SK-MEL-5 (cell line): Measurements from ENCODE around the gene RTN4. TPM values are rescaled to one million over a fixed set of nuclear protein-coding genes. Genes with fewer than 3 reads are reported as not detected.

Source experiments
- DNase-seq: peaks from one replicate; pipeline ENCODE4 v3.0.0-alpha.2; 2016; ENCODE audit warnings: low read depth, low spot score
- in situ Hi-C: cut with HindIII; loops from 2 replicates; pipeline ENCODE4 v1.10.0; 2016; ENCODE audit warnings: low sequenced_read_pairs, high pct_unique_total_duplicates, low pct_unique_long_range_greater_than_20kb
- total RNA-seq: library from RNA; depleted of rRNA; stranded (reverse); fragments of >200 nt; shearing (Covaris generic); gene quantifications from 2 replicates; pipeline ENCODE4 v1.2.3, GENCODE V29; 2014

Gene RTN4
- total RNA-seq, 1 experiment from 2014 or later: 120 TPM

DNA sequence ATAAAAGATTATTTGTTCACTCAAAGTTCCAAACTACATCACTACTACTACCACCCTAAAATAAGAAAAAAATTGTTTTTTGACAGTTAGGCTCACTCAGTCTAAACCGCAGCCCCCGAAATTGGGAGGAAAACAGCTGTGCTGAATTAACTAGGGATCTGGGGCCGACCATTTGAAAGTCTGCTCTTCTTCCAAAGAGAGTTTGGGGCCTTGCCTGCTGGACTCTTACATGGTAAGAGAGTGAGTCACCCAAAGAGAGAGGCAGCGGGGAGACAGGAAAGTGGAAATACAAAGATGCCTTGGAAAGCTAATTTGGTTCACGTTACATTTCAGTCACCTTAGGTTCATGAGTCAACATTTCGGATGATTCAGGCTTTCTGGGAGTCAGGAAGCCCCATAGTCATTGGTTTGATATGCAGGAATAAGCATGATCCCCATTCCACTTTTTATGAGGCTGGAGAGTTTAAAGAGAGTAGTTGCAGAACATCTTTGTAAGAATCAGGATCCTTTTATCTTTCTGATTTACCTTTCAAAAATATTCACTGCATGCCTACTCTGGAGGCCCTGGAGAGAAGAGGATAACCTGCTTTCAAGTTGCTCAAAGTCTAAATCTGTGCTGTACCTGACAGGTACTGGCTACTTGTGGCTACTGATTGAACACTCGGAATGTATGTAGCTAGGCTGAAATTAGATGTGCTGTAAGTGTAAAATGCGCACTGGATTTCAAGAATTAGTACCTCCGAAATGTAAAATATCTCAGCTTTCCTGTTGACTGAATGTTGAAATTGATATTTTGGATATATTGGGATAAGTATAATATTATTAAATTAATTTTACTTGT lies 995 bp upstream of the RTN4 start:
- in situ Hi-C loops: no loop called here

DNA sequence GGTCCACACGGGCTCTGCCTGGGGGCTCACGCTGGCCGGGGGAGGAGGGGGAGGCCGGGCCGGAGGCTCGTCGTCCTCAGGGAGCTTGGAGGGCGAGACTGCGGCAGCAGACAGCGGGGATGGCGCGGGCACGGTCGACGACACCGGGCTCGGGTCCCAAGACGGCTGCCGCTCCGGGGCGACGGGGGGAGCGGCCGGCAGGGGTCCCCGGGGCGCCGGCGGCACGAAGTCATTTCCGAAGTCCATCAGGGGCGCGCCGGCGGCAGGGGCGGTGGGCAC lies 491 bp downstream of the RTN4 start:
- in situ Hi-C loops: loop anchor here (25.0 kb wide), 1 partner anchor 138 kb away; no protein-coding TSS in a partner anchor
- peak; percentile 22 for DNase-seq

More for the DNA sequence above, 995 bp upstream of the RTN4 start:
- peak; percentile 88 for DNase-seq

DNA sequence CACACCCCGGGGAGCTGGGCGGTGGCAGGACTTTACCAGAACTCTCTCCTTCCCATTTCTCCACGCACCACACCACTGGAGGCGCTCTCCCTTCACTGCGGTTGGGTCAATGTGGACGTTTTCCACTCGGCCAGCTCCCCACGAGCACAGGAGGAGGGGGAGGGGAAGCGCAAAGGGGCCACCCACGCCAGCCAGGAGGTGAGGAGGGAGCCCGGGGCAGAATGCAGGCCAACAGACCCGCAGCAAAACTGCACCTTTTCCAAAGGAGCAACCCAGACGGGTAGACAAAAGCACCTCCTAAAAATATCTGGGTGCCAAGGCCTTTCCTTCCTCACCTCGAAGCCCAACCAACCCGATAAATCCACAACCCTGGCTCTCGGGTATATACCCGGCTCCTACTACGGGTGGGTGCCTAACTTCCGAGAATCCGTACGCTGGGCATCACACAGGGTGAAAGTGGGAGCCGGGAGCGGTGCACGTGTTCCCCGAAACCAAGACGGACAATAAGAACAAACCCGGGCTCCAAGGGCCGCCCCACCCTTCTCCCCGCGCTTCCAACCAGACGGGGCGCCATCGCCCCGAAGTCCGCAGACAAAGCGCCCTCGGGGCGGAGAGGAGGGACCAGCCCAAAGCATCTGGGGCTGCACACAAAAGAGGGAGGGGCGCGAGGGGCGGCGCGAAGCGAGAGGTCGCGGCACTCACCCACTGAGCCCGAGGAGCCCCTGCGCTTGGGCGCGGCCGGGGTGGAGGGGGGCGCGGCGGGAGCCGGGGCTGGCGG lies 1.0 kb downstream of the RTN4 start:
- in situ Hi-C loops: loop anchor here (25.0 kb wide), 1 partner anchor 138 kb away; no protein-coding TSS in a partner anchor
- peak; percentile 86 for DNase-seq

DNA sequence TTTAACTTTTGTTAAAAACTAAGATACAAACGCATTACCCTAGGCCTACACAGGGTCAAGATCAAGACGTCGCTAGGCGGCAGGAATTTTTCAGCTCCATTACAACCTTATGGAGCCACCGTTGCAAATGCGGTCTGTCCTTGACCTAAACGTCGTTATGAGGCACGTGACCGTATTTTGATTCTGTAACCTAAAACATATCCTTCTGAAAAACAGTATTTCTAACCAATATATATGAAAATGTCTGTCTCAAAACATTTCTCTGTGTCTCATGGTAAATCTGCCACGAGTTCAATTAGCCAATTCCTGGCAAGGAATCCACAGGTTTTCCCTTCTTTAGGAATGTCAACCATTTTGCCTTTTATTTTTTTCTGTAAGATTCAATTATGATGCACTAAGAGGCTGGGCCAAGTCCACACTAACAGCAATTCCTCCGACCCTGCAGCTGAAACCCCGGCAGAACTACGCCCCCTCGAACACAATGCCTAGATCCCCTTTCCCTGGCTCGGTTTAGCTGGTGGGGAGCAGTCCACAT lies 1.7 kb downstream of the RTN4 start:
- peak; percentile 64 for DNase-seq
- in situ Hi-C loops: loop anchor here (25.0 kb wide), 1 partner anchor 139 kb away; no protein-coding TSS in a partner anchor

DNA sequence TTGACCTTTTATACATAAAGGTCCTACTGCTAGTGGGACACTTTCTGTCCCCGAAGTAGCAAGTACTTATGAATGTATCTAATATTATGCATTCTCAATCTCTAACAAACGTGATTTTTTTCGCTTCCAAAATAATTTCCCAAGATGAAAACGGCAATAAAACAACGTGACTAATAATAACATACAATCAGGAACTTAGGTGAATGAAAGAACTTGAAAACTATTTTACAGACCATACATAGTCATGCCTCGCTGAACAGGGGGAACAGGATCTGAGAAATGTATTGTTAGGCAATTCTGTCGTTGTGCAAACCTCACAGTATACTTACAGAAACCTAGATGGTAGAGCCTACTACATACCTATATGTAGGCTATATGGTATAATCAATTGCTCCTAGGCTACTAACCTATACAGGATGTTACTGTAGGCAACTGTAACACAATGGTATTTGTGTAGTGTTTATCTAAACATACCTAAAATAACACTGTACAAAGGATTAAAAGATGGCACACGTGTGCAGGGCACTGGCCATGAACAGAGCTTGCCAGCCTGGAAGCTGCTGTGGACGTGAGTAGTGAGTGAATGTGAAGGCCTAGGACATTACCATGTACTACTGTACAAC lies 2.5 kb downstream of the RTN4 start:
- DNase-seq: peak; percentile 61
- in situ Hi-C loops: loop anchor here (25.0 kb wide), 1 partner anchor 140 kb away; no protein-coding TSS in a partner anchor

DNA sequence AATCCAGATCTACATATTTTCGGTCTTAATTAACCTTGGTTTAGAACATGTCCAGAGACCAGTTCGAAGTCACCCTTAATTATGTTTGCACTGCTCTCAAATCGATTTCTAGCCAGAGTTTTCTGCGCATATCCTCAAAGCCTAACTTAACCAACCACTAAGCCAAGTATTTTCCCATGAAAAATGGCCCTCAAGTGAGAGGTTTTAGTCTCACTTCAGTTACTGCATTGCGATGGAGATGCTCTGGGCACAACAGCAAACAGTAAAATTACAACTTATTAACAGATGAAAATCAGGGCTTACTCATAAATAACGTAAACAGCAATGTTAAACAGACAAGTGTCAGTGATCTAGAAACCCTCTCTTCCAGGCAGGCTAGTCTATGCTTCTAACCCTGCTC lies 4.5 kb downstream of the RTN4 start:
- in situ Hi-C loops: loop anchor here (25.0 kb wide), 1 partner anchor 142 kb away; no protein-coding TSS in a partner anchor

DNA sequence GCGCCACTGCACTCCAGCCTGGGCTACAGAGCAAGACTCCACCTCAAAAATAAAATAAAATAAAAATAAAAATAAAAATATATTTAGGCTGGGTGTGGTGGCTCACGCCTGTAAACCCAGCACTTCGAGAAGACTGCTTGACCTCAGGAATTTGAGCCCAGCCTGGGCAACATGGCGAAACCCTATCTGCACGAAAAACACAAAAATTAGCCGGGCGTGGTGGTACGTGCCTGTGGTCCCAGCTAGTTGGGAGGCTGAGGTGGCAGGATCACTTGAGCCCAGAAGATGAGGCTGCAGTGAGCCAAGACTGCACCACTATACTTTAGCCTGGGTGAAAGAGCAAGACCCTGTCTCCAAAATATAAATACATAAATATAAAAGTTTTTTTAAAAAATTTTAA lies 6.4 kb downstream of the RTN4 start:
- in situ Hi-C loops: loop anchor here (25.0 kb wide), 1 partner anchor 143 kb away; no protein-coding TSS in a partner anchor
- DNase-seq: no peak

More for the DNA sequence above, 4.5 kb downstream of the RTN4 start:
- DNase-seq: no peak

DNA sequence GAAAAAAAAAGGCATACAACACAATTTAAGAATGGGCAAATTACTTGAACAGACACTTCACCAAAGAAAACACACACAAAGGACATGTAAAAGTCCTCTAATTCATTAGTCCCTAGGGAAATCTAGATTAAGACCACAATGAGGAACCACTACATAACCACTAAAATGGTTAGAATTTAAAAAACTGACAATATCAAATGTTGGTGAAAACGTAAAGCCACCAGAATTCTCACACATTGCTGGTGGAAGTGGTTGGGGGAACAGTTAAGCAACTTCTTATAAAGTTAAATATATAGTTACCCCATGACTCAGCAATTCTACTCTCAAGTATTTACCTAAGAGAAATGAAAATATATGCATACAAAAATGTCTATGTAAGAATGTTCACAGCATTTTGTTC lies 11.8 kb downstream of the RTN4 start:
- in situ Hi-C loops: loop anchor here (25.0 kb wide), 1 partner anchor 149 kb away; no protein-coding TSS in a partner anchor
- DNase-seq: no peak

DNA sequence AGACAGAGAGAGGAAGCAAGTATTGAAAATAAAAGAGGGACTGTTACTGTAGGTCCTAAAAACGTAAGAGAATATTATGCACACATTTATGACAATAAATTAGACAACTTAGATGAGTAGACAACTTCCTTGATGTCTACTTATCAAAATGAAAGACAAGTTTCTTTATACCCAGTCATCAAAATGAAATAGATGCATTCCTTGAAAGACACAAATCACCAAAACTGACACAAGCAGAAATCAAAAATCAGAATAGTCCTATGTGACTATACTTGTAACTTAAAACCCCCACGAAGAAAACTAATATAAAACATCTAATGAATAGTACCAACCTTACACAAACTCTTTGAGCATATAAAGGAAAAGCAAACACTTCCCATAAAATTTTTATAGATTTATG lies 14.5 kb downstream of the RTN4 start:
- in situ Hi-C loops: loop anchor here (25.0 kb wide), 1 partner anchor 152 kb away; no protein-coding TSS in a partner anchor
- no peak for DNase-seq

DNA sequence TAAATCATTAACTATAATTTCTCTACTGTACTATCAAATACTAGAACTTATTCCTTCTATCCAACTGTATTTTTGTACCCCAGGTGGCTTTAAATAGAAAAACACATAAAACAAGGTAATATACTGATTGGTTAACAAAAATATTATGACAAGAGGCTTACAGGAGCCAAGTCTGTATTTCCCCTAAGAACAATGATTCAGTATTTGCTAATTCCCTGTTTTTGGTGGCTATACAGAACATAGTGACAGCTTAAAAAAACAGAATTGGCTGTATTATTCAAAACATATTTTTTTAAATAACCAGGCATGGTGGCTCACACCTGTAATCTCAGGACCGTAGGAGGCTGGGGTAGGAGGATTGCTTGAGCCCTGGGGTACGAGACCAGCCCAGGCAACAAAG lies 16.3 kb downstream of the RTN4 start:
- in situ Hi-C loops: loop anchor here (25.0 kb wide), 1 partner anchor 153 kb away; no protein-coding TSS in a partner anchor

DNA sequence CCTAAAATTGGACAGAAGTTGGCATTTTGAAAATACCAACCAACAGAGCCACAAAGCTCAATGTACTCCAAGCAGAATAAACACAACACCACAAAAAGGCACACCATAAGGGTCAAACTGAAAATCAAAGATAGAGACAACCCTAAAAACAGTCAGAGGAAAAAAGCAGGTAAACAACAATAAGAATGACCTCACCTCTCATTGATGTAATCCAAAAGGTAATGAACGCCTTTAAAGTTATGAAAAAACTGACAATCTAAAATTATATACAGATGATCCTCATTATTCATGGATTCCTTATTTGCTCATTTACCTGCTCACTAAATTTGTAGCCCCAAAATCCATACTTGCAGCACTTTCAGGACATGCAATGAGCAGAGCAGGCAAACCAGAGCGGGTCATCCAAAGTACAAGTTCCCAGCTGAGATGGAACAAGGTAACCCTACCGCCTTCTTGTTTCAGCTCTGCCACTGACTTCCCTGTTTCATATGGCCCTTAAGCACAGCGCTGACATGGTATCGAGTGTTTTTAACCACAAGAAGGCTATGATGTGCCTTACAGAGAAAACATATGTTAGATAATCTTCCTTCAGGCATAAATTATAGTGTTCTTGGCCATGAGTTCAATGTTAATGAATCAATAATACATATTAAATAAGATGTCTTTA lies 17.0 kb downstream of the RTN4 start:
- in situ Hi-C loops: loop anchor here (25.0 kb wide), 1 partner anchor 154 kb away; no protein-coding TSS in a partner anchor
- DNase-seq: no peak

More for the DNA sequence above, 16.3 kb downstream of the RTN4 start:
- no peak for DNase-seq

DNA sequence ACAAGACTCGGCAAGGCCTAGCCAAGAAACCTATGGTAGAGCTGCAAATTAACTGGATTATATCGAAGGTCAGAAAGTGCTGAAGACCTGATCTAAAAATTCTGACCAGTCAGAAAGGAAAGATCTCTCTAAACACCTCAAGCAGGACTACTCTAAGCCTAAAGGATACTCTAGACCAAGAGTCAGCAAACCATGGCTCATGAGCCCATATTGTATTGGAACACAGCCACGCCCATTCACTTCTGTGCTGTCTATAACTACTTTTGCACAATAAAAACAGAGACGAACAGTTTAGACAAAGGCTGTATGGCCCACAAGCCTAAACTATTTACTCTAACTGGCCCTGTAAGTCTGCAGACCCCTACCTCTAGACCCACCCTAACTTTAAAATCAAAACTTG lies 18.7 kb downstream of the RTN4 start:
- in situ Hi-C loops: loop anchor here (25.0 kb wide), 1 partner anchor 156 kb away; no protein-coding TSS in a partner anchor
- no peak for DNase-seq

DNA sequence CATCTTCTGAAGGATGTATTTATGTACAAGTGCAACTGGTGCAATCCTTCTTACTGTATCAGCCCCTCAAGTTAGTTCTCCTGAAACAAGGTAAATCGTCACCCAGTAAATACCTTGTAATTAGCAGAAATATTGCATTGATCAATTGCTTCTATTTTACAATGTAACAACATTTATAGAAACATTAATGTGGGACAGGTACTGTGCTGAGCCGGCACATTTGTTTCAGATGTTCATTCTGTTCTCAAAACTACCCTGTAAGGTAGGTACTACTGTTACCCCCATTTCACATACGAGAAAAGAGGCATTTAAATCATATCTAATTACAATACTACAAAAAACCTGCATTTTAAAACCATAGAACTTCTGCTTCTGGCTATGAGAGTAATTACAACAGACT lies 19.5 kb downstream of the RTN4 start:
- in situ Hi-C loops: loop anchor here (25.0 kb wide), 1 partner anchor 157 kb away; no protein-coding TSS in a partner anchor
- DNase-seq: no peak

DNA sequence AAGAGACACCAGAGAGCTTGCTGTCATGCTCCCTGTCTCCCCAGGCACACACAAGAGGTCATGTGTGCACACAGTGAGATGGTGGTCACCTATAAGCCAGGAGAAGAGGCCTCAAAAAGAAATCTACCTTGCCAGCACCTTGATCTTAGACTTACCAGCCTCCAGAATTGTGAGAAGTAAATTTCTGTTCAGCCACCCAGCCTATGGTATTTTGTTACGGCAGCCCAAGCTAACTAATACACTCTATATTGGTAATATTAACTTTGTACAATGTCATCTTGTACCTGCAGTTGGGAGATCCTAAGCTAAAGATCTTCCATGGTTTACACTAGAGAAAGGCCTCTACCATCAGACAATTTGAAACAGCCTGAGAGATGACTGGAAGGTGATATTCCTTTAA lies 21.2 kb downstream of the RTN4 start:
- DNase-seq: no peak
- in situ Hi-C loops: loop anchor here (25.0 kb wide), 1 partner anchor 158 kb away; no protein-coding TSS in a partner anchor

DNA sequence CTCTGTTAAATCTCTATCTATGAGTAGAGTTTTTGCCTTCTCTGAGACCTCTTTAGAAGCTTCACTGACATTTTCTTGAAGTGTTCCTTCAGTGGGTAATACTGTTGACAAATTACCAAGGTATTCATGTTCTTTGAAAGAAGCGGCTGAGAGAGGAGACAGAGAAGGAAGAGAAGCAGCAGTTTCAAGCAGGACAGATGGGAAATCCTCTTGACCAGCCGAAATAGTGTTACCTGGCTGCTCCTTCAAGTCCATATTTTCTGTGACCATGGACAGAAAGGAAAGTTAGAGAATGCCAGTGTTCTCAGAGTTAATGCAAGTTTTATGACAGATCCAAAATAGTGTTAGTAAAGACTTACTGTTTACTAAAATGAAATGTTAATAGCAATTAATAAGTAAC lies 23.0 kb downstream of the RTN4 start:
- no peak for DNase-seq
- in situ Hi-C loops: loop anchor here (25.0 kb wide), 1 partner anchor 160 kb away; no protein-coding TSS in a partner anchor

DNA sequence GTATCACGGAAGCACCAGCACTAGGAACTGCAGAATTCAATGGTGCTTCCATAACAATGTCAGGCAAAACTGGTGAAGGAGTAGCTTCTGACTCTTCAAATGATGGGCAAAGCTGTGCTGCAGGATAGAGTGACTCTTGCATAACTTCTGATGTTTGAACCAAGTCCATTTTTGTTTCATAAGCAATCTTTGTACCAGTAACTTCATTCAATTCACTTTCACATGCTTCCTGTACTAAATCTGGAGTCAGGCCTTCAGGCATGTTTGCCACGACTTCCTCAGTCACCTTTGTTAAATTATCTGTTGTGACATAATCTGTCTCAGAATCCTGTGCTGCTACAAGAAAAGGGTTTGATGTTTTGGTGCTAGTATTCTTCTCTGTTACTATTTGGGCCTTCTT lies 24.0 kb downstream of the RTN4 start:
- in situ Hi-C loops: loop anchor here (25.0 kb wide), 1 partner anchor 161 kb away; no protein-coding TSS in a partner anchor
- peak; percentile 66 for DNase-seq

DNA sequence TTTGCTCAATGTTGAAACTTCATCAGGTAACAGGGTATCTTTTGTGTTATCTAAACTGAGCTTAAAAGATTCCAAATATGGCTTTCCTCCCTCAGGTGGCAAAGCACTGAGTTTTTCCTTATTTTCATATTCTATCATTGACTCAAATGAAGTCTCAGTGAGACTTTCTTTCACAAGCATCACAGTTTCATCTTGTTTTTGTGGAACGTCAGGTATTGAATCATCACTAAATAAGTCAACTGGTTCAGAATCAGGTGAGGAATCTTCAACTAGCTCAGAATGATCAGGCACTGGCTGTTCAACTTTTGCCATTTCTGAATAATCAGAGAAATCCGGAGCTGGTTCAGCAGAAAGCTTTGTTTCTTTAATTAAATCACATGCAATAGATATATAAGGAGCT lies 24.6 kb downstream of the RTN4 start:
- in situ Hi-C loops: loop anchor here (25.0 kb wide), 1 partner anchor 162 kb away; no protein-coding TSS in a partner anchor
- no peak for DNase-seq
